DOHH2 (cell line): ENCODE data around the gene RAET1L.

ENCODE experiments used
- EZH2phosphoT487 ChIP-seq: fragments of 200-600 bp; sonication (generic); IDR thresholded peaks from 2 replicates; pipeline ENCODE4 v1.6.1; 2017; ENCODE audit warnings: borderline replicate concordance, mild to moderate bottlenecking, antibody characterized with exemption, low read length, moderate library complexity, mixed read lengths
- TF ChIP-seq, protein P1 (sequence below): fragments of 200-600 bp; sonication (generic); IDR thresholded peaks from one replicate; pipeline ENCODE4 v1.5.1; 2014; ENCODE audit warnings: antibody characterized with exemption, mild to moderate bottlenecking, low read depth, low read length; ENCODE audit not compliant: poor library complexity, severe bottlenecking

DNA sequence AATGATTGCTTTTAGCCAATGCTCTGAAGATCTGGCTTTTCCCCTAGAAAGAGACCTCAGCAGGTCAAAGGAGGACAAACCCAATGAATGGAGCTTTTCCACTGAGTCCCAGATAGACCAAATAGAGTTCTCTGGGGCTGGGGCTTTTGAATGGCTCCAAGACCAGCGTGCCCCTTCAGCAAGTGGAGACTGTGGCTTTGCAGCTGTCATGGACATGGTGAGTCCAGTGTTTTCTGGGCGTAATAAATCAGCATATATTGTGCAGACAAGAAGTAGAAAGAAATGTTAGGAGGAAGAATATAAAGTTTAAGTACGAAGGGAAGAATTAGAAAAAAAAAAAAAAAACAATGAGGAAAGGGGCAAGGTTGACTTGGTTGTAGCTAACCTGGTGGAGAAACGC lies 33.5 kb downstream of the RAET1L start:
- TF ChIP-seq, protein P1, sequence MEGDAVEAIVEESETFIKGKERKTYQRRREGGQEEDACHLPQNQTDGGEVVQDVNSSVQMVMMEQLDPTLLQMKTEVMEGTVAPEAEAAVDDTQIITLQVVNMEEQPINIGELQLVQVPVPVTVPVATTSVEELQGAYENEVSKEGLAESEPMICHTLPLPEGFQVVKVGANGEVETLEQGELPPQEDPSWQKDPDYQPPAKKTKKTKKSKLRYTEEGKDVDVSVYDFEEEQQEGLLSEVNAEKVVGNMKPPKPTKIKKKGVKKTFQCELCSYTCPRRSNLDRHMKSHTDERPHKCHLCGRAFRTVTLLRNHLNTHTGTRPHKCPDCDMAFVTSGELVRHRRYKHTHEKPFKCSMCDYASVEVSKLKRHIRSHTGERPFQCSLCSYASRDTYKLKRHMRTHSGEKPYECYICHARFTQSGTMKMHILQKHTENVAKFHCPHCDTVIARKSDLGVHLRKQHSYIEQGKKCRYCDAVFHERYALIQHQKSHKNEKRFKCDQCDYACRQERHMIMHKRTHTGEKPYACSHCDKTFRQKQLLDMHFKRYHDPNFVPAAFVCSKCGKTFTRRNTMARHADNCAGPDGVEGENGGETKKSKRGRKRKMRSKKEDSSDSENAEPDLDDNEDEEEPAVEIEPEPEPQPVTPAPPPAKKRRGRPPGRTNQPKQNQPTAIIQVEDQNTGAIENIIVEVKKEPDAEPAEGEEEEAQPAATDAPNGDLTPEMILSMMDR: no peak
- TF ChIP-seq EZH2phosphoT487: no peak
